Measurements from ENCODE around the gene PKDREJ.
A peak's percentile ranks its signal among the peaks of the same experiment; 100 is the strongest.
"Not testable (repeated sequence)": the region's sequence is repeated elsewhere in the genome, so short reads cannot be mapped to it uniquely, and the experiment has no call there.

The PKDREJ gene

GRCh38 chr22:46264520-46264919 is 1.4 kb upstream of the PKDREJ start:
- DNase-seq (ENCODE audit: low spot score) = not testable (repeated sequence)

GRCh38 chr22:46262449-46263215 is 511 bp downstream of the PKDREJ start:
- peak; percentile 73 for DNase-seq (ENCODE audit: low spot score)

GRCh38 chr22:46260038-46260437 is 3.1 kb downstream of the PKDREJ start:
- DNase-seq (ENCODE audit: low spot score) = no peak

- DNase-seq (ENCODE audit: low spot score) = no peak
Observed at GRCh38 chr22:46259374-46259773, 3.8 kb downstream of the PKDREJ start.

GRCh38 chr22:46256358-46256958 is 6.7 kb downstream of the PKDREJ start:
- no peak for DNase-seq (ENCODE audit: low spot score)

GRCh38 chr22:46251816-46252380 is 11.2 kb downstream of the PKDREJ start:
- DNase-seq (ENCODE audit: low spot score) = no peak

GRCh38 chr22:46251266-46251665 is 11.9 kb downstream of the PKDREJ start:
- DNase-seq (ENCODE audit: low spot score) = no peak

- DNase-seq (ENCODE audit: low spot score) = no peak
Observed at GRCh38 chr22:46250783-46251125, 12.4 kb downstream of the PKDREJ start.

GRCh38 chr22:46250035-46250782 is 12.9 kb downstream of the PKDREJ start, which contains the start of gene CDPF1:
CDPF1 (minus strand) TSS chr22:46250293; CDS start chr22:46248284, 2,009 bp downstream.
- DNase-seq (ENCODE audit: low spot score) = peak; percentile 90

GRCh38 chr22:46247443-46247975 is 15.6 kb downstream of the PKDREJ start:
- DNase-seq (ENCODE audit: low spot score) = no peak

GRCh38 chr22:46246178-46246577 is 17.0 kb downstream of the PKDREJ start:
- DNase-seq (ENCODE audit: low spot score) = no peak

GRCh38 chr22:46245511-46245910 is 17.6 kb downstream of the PKDREJ start:
- no peak for DNase-seq (ENCODE audit: low spot score)

GRCh38 chr22:46244771-46245170 is 18.4 kb downstream of the PKDREJ start:
- no peak for DNase-seq (ENCODE audit: low spot score)

- no peak for DNase-seq (ENCODE audit: low spot score)
Observed at GRCh38 chr22:46242076-46242475, 21.1 kb downstream of the PKDREJ start.

GRCh38 chr22:46241396-46242007 is 21.6 kb downstream of the PKDREJ start:
- DNase-seq (ENCODE audit: low spot score) = no peak

- DNase-seq (ENCODE audit: low spot score) = no peak
Observed at GRCh38 chr22:46240907-46241306, 22.2 kb downstream of the PKDREJ start.

- no peak for DNase-seq (ENCODE audit: low spot score)
Observed at GRCh38 chr22:46240506-46240905, 22.6 kb downstream of the PKDREJ start.

- no peak for DNase-seq (ENCODE audit: low spot score)
Observed at GRCh38 chr22:46240073-46240472, 23.1 kb downstream of the PKDREJ start.

GRCh38 chr22:46239261-46240048 is 23.7 kb downstream of the PKDREJ start:
- DNase-seq (ENCODE audit: low spot score) = no peak

GRCh38 chr22:46238541-46238940 is 24.6 kb downstream of the PKDREJ start:
- DNase-seq (ENCODE audit: low spot score) = no peak

GRCh38 chr22:46237453-46238124 is 25.6 kb downstream of the PKDREJ start:
- DNase-seq (ENCODE audit: low spot score) = no peak
